ENCODE results near the gene GCA. TPM values are rescaled to one million over a fixed set of nuclear protein-coding genes. Genes with fewer than 3 reads are reported as not detected.

The GCA gene
- polyA plus RNA-seq, 2 of the 4 experiments (the other 2 are of a cell fraction) = 6.6 to 17.8 TPM

GRCh38 chr2:162300266-162300665 lies 43.7 kb upstream of the GCA start:
- TF ChIP-seq PBX3 (IDR thresholded peaks at IDR 0.05) (no peak), POLR2AphosphoS2 (conservative IDR thresholded peaks at IDR 0.05; ENCODE audit: low read length) (no peak), HOXB5 (CRISPR knock-in tag; IDR thresholded peaks at IDR 0.05) (no peak), JUNB (IDR thresholded peaks at IDR 0.05) (no peak), HES2 (IDR thresholded peaks at IDR 0.05) (no peak), RCOR1 (IDR thresholded peaks at IDR 0.05; ENCODE audit: low read depth, low read length) (no peak), EP300 (IDR thresholded peaks at IDR 0.05) (no peak), FOSL2 (IDR thresholded peaks at IDR 0.05) (no peak), FOSL2 (CRISPR knock-in tag; IDR thresholded peaks at IDR 0.05) (no peak), RNF2 (IDR thresholded peaks at IDR 0.05; ENCODE audit: borderline replicate concordance, low read depth) (no peak)
- TF ChIP-seq, protein P1, sequence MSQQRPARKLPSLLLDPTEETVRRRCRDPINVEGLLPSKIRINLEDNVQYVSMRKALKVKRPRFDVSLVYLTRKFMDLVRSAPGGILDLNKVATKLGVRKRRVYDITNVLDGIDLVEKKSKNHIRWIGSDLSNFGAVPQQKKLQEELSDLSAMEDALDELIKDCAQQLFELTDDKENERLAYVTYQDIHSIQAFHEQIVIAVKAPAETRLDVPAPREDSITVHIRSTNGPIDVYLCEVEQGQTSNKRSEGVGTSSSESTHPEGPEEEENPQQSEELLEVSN (IDR thresholded peaks at IDR 0.05; ENCODE audit: borderline replicate concordance, low read depth) = no peak
- TF ChIP-seq, protein P2, sequence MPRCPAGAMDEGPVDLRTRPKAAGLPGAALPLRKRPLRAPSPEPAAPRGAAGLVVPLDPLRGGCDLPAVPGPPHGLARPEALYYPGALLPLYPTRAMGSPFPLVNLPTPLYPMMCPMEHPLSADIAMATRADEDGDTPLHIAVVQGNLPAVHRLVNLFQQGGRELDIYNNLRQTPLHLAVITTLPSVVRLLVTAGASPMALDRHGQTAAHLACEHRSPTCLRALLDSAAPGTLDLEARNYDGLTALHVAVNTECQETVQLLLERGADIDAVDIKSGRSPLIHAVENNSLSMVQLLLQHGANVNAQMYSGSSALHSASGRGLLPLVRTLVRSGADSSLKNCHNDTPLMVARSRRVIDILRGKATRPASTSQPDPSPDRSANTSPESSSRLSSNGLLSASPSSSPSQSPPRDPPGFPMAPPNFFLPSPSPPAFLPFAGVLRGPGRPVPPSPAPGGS (IDR thresholded peaks at IDR 0.05) = no peak
- TF ChIP-seq, protein P3, sequence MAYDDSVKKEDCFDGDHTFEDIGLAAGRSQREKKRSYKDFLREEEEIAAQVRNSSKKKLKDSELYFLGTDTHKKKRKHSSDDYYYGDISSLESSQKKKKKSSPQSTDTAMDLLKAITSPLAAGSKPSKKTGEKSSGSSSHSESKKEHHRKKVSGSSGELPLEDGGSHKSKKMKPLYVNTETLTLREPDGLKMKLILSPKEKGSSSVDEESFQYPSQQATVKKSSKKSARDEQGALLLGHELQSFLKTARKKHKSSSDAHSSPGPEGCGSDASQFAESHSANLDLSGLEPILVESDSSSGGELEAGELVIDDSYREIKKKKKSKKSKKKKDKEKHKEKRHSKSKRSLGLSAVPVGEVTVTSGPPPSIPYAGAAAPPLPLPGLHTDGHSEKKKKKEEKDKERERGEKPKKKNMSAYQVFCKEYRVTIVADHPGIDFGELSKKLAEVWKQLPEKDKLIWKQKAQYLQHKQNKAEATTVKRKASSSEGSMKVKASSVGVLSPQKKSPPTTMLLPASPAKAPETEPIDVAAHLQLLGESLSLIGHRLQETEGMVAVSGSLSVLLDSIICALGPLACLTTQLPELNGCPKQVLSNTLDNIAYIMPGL (CRISPR knock-in tag; IDR thresholded peaks at IDR 0.05; ENCODE audit: borderline replicate concordance) = no peak
- ATAC-seq (no peak), FAIRE-seq (no peak), DNase-seq (ENCODE audit: low read depth in 1 of 2, low spot score in 1 of 2) (no peak)
- no peak overlapping the region for H3K4me2 ChIP-seq
- ChIA-PET CTCF (interaction anchor here (1.0 to 8.2 kb wide), 5 partner anchors 17 to 147 kb away, joined by 3 to 87 read pairs (median 6); no protein-coding TSS in a partner anchor), POLR2A (no interaction called here)
- H3K27ac ChIP-seq = no peak overlapping the region
- H3K4me1 ChIP-seq = no peaks in the 10 kb centered on the region
- H3K9me3 ChIP-seq = no peaks in the 10 kb centered on the region
- no peak overlapping the region for H3K4me3 ChIP-seq

DNA sequence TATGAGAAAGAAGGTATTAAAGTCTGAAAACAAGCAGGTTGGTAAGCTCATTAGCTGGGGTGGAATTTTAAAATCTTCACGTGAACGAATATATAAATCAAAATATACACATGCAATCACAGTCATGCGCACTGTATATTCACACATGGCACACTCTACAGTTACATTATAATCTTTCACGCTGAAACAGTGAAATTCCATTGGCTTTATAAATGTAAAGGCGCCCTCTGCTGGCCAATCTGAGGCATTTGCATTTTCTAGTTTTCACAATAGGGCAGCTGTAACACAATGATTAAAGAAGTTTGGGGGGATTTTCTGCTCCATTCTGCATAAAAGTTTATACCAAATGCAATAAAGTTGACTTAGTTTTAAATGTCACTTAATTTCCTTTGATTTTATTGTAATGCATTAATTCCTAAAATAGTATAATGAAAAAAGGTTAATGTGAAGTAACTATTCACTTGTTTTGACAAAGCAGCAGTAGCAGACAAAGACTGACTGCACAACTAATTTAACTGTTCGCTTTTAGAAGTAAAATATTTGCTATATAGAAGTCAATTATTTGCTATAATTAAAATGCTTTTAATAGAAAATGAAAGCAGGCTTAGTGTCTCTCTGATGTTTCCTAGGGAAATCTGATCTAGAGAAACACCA lies 42.7 kb upstream of the GCA start:
- H3K4me2 ChIP-seq = peak overlapping the region; percentile 50; the same call in 1 of the 3 replicates
- peak; percentile 50 to 59 for TF ChIP-seq RAD21 (conservative IDR thresholded peaks at IDR 0.05 in 1 of 2, IDR thresholded peaks at IDR 0.05 in 1 of 2)
- no peak for TF ChIP-seq FOXS1 (CRISPR knock-in tag; IDR thresholded peaks at IDR 0.05)
- peak; percentile 89 for TF ChIP-seq CTCF (IDR thresholded peaks at IDR 0.05)
- no peak for TF ChIP-seq FOSB (CRISPR knock-in tag; IDR thresholded peaks at IDR 0.05)
- no peak for TF ChIP-seq TP53 (CRISPR knock-in tag; IDR thresholded peaks at IDR 0.05)
- no peak for TF ChIP-seq CEBPB (IDR thresholded peaks at IDR 0.05)
- no peak for TF ChIP-seq NFE2L2 (conservative IDR thresholded peaks at IDR 0.05; ENCODE audit: low read length)
- peak; percentile 53 for TF ChIP-seq SMC3 (IDR thresholded peaks at IDR 0.05)
- no peak for TF ChIP-seq GATA3 (IDR thresholded peaks at IDR 0.05; ENCODE audit: borderline replicate concordance)
- CTCF ChIA-PET = interaction anchor here (0.6 to 1.9 kb wide), 11 partner anchors 10 to 1791 kb away, joined by 3 to 5 read pairs (median 4); no protein-coding TSS in a partner anchor

More for the DNA sequence above, 42.7 kb upstream of the GCA start:
- no peak overlapping the region for H3K4me3 ChIP-seq
- POLR2A ChIA-PET = no interaction called here
- DNase-seq (ENCODE audit: low read depth in 1 of 2, low spot score in 1 of 2) = peak; percentile 11 to 60
- no peak overlapping the region for H3K27ac ChIP-seq
- peak; percentile 80 to 89; a peak in 5 of 6 replicates for ATAC-seq
- FAIRE-seq = no peak
- H3K9me3 ChIP-seq = no peaks in the 10 kb centered on the region
- 2% methylated on average over 6 of the region's 6 CpGs for WGBS (ENCODE audit: missing lambda C conversion rate)
- no peaks in the 10 kb centered on the region for H3K4me1 ChIP-seq
